IMR-90 (cell line): ENCODE results near the gene CDK5RAP2. TPM values are rescaled to one million over a fixed set of nuclear protein-coding genes. Genes with fewer than 3 reads are reported as not detected.

ENCODE experiments used
- ATAC-seq: fragments of 200-7000 bp; cut with Tn5 transposase; 2 replicates; pipeline ENCODE4 v1.9.1; 2020; ENCODE audit warnings: low read depth, mild to moderate bottlenecking, moderate library complexity
- BruUV-seq: library from RNA; stranded (reverse); fragments of 400-500 nt; replicated peaks from 2 replicates; lab custom pipeline; 2021; lab: Mats Ljungman, UMichigan
- CTCF ChIA-PET: fragments of 300-600 bp; formaldehyde crosslinking; extraction: SDS; loops from one replicate; lab custom pipeline; 2021; ENCODE audit warnings: antibody characterized with exemption; lab: Yijun Ruan, JAX
- POLR2A ChIA-PET: fragments of 300-600 bp; sonication (Branson Sonifier 250); formaldehyde crosslinking; loops from one replicate; lab custom pipeline; 2022; ENCODE audit warnings: antibody characterized with exemption; ENCODE audit not compliant: unreplicated experiment; lab: Charles Lee
- DNase-seq: peaks from one replicate; pipeline ENCODE4 v3.0.0; 2013
- H2AFZ ChIP-seq: replicated peaks from 2 replicates; pipeline ENCODE3; 2013; ENCODE audit warnings: low read length, mild to moderate bottlenecking; ENCODE audit not compliant: poor library complexity
- H2AK5ac ChIP-seq: 2 replicates; pipeline ENCODE4 v1.6.1; 2013; ENCODE audit warnings: low read depth, low read length, inconsistent platforms
- H2AK9ac ChIP-seq: replicated peaks from 2 replicates; pipeline ENCODE3; 2013; ENCODE audit warnings: mild to moderate bottlenecking, low read depth, low read length, moderate library complexity; ENCODE audit not compliant: poor library complexity
- H2BK120ac ChIP-seq: 2 replicates; pipeline ENCODE4 v1.6.1; 2013; ENCODE audit warnings: low read depth, low read length, inconsistent platforms
- H2BK15ac ChIP-seq: 3 replicates; pipeline ENCODE4 v1.6.1; 2013; ENCODE audit warnings: low read depth, low read length, inconsistent platforms
- H2BK20ac ChIP-seq: 2 replicates; pipeline ENCODE4 v1.6.1; 2013; ENCODE audit warnings: low read depth, mild to moderate bottlenecking, inconsistent platforms, low read length, moderate library complexity
- H2BK5ac ChIP-seq: 2 replicates; pipeline ENCODE4 v1.6.1; 2013; ENCODE audit warnings: mild to moderate bottlenecking, low read depth, low read length, inconsistent platforms; ENCODE audit not compliant: poor library complexity, severe bottlenecking
- H3K14ac ChIP-seq: replicated peaks from 2 replicates; pipeline ENCODE4 v1.6.1; 2013; ENCODE audit warnings: low read depth, low read length, inconsistent platforms
- H3K18ac ChIP-seq: 2 replicates; pipeline ENCODE4 v1.6.1; 2013; ENCODE audit warnings: low read depth, low read length, control low read depth
- H3K23ac ChIP-seq: 2 replicates; pipeline ENCODE4 v1.6.1; 2013; ENCODE audit warnings: low read depth, low read length, inconsistent platforms
- H3K27ac ChIP-seq: 2 replicates; pipeline ENCODE4 v1.5.1; 2013; ENCODE audit warnings: mild to moderate bottlenecking, control low read depth, low read length; ENCODE audit not compliant: insufficient read depth
- H3K27me3 ChIP-seq: 2 replicates; pipeline ENCODE4 v1.6.1; 2013; ENCODE audit warnings: low read length; ENCODE audit not compliant: control insufficient read depth, insufficient read depth
- H3K36me3 ChIP-seq: 2 replicates; pipeline ENCODE4 v1.6.1; 2013; ENCODE audit warnings: low read length, mixed read lengths; ENCODE audit not compliant: control insufficient read depth, insufficient read depth
- H3K4ac ChIP-seq: 2 replicates; pipeline ENCODE4 v1.6.1; 2013; ENCODE audit warnings: low read depth, low read length, inconsistent platforms
- H3K4me1 ChIP-seq: 2 replicates; pipeline ENCODE4 v1.6.1; 2013; ENCODE audit warnings: low read length, mixed read lengths; ENCODE audit not compliant: control insufficient read depth, insufficient read depth
- H3K4me2 ChIP-seq: 2 replicates; pipeline ENCODE4 v1.6.1; 2013; ENCODE audit warnings: low read depth, mild to moderate bottlenecking, control low read depth, low read length, moderate library complexity
- H3K4me3 ChIP-seq: 2 replicates; pipeline ENCODE4 v1.5.1; 2013; ENCODE audit warnings: low read depth, mild to moderate bottlenecking, control low read depth, low read length, moderate library complexity; ENCODE audit not compliant: insufficient read depth
- H3K56ac ChIP-seq: 2 replicates; pipeline ENCODE4 v1.6.1; 2013; ENCODE audit warnings: low read length, inconsistent platforms; ENCODE audit not compliant: insufficient read depth; ENCODE audit errors: extremely low read depth
- H3K79me1 ChIP-seq, 2 experiments: 2 replicates each; pipeline ENCODE4 v1.6.1; 2013; ENCODE audit warnings: low read length in 2 of 2, inconsistent platforms in 1 of 2, low read depth in 1 of 2
- H3K9ac ChIP-seq: 2 replicates; pipeline ENCODE4 v1.6.1; 2013; ENCODE audit warnings: low read depth, low read length, control low read depth
- H3K9me1 ChIP-seq: 2 replicates; pipeline ENCODE4 v1.6.1; 2013; ENCODE audit warnings: low read length, inconsistent platforms; ENCODE audit not compliant: insufficient read depth
- H3K9me3 ChIP-seq: 2 replicates; pipeline ENCODE4 v1.6.1; 2013; ENCODE audit warnings: low read length; ENCODE audit not compliant: control insufficient read depth, insufficient read depth
- H4K20me1 ChIP-seq: 2 replicates; pipeline ENCODE4 v1.6.1; 2013; ENCODE audit warnings: low read length, inconsistent platforms; ENCODE audit not compliant: insufficient read depth
- H4K5ac ChIP-seq: 2 replicates; pipeline ENCODE4 v1.6.1; 2013; ENCODE audit warnings: mild to moderate bottlenecking, low read depth, low read length, control low read depth
- H4K8ac ChIP-seq, 2 experiments: 2 replicates each; pipeline ENCODE4 v1.6.1; 2013; ENCODE audit warnings: low read depth in 2 of 2, low read length in 2 of 2, control low read depth in 1 of 2, inconsistent platforms in 1 of 2
- H4K91ac ChIP-seq: 2 replicates; pipeline ENCODE4 v1.6.1; 2013; ENCODE audit warnings: low read depth, low read length, inconsistent platforms; ENCODE audit not compliant: insufficient read depth
- BHLHE40 ChIP-seq: fragments of 150-350 bp; IDR thresholded peaks from 2 replicates; pipeline ENCODE4 v1.6.1; 2016; ENCODE audit warnings: mild to moderate bottlenecking, low read depth, low read length
- CEBPB ChIP-seq: IDR thresholded peaks from 2 replicates; pipeline ENCODE4 v1.6.1; 2012; ENCODE audit warnings: low read depth, low read length, improper control_type of control experiment
- CHD1 ChIP-seq: IDR thresholded peaks from 2 replicates; pipeline ENCODE4 v1.6.1; 2012; ENCODE audit warnings: low read depth, low read length, improper control_type of control experiment
- FOS ChIP-seq: fragments of 150-350 bp; IDR thresholded peaks from 2 replicates; pipeline ENCODE4 v1.6.1; 2016; ENCODE audit warnings: low read depth, low read length
- MAFK ChIP-seq: IDR thresholded peaks from 2 replicates; pipeline ENCODE4 v1.6.1; 2012; ENCODE audit warnings: low read depth, low read length, improper control_type of control experiment
- MAZ ChIP-seq: IDR thresholded peaks from 2 replicates; pipeline ENCODE4 v1.6.1; 2012; ENCODE audit warnings: low read depth, mild to moderate bottlenecking, low read length, improper control_type of control experiment, moderate library complexity, borderline replicate concordance
- MXI1 ChIP-seq: IDR thresholded peaks from 2 replicates; pipeline ENCODE4 v1.6.1; 2012; ENCODE audit warnings: low read depth, mild to moderate bottlenecking, low read length, moderate library complexity, borderline replicate concordance
- NFE2L2 ChIP-seq: fragments of 150-350 bp; IDR thresholded peaks from 2 replicates; pipeline ENCODE4 v1.6.1; 2016; ENCODE audit warnings: low read depth, mild to moderate bottlenecking, low read length
- POLR2A ChIP-seq: IDR thresholded peaks from 2 replicates; pipeline ENCODE4 v1.6.1; 2012; ENCODE audit warnings: mild to moderate bottlenecking, low read depth, low read length
- RAD21 ChIP-seq: IDR thresholded peaks from 2 replicates; pipeline ENCODE4 v1.6.1; 2012; ENCODE audit warnings: low read length, improper control_type of control experiment
- RCOR1 ChIP-seq: IDR thresholded peaks from 2 replicates; pipeline ENCODE4 v1.6.1; 2012; ENCODE audit warnings: mild to moderate bottlenecking, low read length, improper control_type of control experiment; ENCODE audit not compliant: insufficient replicate concordance
- RFX5 ChIP-seq: IDR thresholded peaks from 2 replicates; pipeline ENCODE4 v1.8.0; 2012; ENCODE audit warnings: low read depth, mild to moderate bottlenecking, low read length, moderate library complexity
- SMC3 ChIP-seq: fragments of 150-350 bp; IDR thresholded peaks from 2 replicates; pipeline ENCODE4 v1.6.1; 2016; ENCODE audit warnings: low read depth, mild to moderate bottlenecking, antibody characterized with exemption, low read length, moderate library complexity
- WGBS, 2 experiments: methylation state at CpG; one replicate each; pipeline versions ENCODE4 v1.1.5 to v1.1.7; 2013; ENCODE audit warnings: missing lambda C conversion rate in 2 of 2; ENCODE audit not compliant: insufficient read length in 1 of 2; ENCODE audit errors: extremely low coverage in 2 of 2; 5-methylcytosine and 5-hydroxymethylcytosine counted together
- dilution Hi-C: fragments of 300-500 bp; cut with HindIII; formaldehyde crosslinking; loops from one replicate; pipeline ENCODE4 v1.14.3; 2018; ENCODE audit warnings: low sequenced_read_pairs; ENCODE audit not compliant: unreplicated experiment
- in situ Hi-C: fragments of 300-500 bp; cut with MboI; formaldehyde crosslinking; loops from 3 replicates; pipeline ENCODE4 v1.14.3; 2019; ENCODE audit warnings: low sequenced_read_pairs, inconsistent platforms, mixed read lengths
- intact Hi-C: fragments of 100-400 bp; cut with micrococcal nuclease; formaldehyde crosslinking; loops from 2 replicates; pipeline ENCODE4 v1.10.0; 2022
- polyA plus RNA-seq, 3 experiments: library from polyadenylated mRNA; depleted of rRNA; stranded (reverse); fragments of >200 nt; gene quantifications; 2 replicates each; pipeline ENCODE4 v1.2.3, GENCODE V29; 2012; ENCODE audit warnings: low replicate concordance in 1 of 3
- total RNA-seq: library from RNA; depleted of rRNA; stranded (reverse); fragments of >200 nt; gene quantifications from 2 replicates; pipeline ENCODE4 v1.2.3, GENCODE V29; 2012
- TF ChIP-seq, protein P1 (sequence below): fragments of 150-350 bp; IDR thresholded peaks from 2 replicates; pipeline ENCODE4 v1.6.1; 2016; ENCODE audit warnings: low read depth, mild to moderate bottlenecking, low read length, moderate library complexity, borderline replicate concordance
- TF ChIP-seq, protein P2 (sequence below): fragments of 150-350 bp; IDR thresholded peaks from 2 replicates; pipeline ENCODE4 v1.6.1; 2017; ENCODE audit warnings: mild to moderate bottlenecking, antibody characterized with exemption, low read length, low read depth
- TF ChIP-seq, protein P3 (sequence below): conservative IDR thresholded peaks from 2 replicates; pipeline ENCODE4 v1.5.1; 2012; ENCODE audit warnings: mild to moderate bottlenecking, low read depth, low read length, improper control_type of control experiment

CDK5RAP2 gene
- total and polyA plus RNA-seq, 2 of the 4 experiments (the other 2 are of a cell fraction): 29.5 to 31.7 TPM

DNA sequence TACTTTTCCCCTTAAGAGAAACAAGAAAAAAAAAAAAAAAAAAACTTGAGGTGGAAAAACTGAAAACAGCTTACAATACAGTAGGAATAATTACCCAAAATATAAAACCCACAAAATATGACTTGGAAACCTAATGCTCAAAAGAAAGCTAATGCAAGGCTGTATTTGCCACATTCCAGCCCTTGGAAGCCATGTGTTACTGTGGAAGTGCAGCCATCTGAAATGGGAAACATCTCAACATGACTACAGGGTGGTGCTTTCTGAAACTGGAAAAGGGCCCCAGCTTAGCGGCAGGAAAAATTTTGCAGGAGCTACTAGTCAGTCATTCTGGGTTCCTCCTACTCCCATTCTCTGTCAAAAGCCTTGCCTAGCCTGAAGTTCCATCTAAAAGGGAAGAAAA lies 20.4 kb downstream of the CDK5RAP2 start:
- H3K4me2 ChIP-seq: no peak overlapping the region
- no peak overlapping the region for H2AK9ac ChIP-seq
- no peak overlapping the region for H2AFZ ChIP-seq
- no peak overlapping the region for H3K9ac ChIP-seq
- TF ChIP-seq MAZ: no peak
- no peak for TF ChIP-seq NFE2L2
- TF ChIP-seq, protein P1, sequence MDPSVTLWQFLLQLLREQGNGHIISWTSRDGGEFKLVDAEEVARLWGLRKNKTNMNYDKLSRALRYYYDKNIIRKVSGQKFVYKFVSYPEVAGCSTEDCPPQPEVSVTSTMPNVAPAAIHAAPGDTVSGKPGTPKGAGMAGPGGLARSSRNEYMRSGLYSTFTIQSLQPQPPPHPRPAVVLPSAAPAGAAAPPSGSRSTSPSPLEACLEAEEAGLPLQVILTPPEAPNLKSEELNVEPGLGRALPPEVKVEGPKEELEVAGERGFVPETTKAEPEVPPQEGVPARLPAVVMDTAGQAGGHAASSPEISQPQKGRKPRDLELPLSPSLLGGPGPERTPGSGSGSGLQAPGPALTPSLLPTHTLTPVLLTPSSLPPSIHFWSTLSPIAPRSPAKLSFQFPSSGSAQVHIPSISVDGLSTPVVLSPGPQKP: no peak
- no peak for TF ChIP-seq CHD1
- TF ChIP-seq RAD21: no peak
- TF ChIP-seq, protein P2, sequence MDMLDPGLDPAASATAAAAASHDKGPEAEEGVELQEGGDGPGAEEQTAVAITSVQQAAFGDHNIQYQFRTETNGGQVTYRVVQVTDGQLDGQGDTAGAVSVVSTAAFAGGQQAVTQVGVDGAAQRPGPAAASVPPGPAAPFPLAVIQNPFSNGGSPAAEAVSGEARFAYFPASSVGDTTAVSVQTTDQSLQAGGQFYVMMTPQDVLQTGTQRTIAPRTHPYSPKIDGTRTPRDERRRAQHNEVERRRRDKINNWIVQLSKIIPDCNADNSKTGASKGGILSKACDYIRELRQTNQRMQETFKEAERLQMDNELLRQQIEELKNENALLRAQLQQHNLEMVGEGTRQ: no peak
- no peak for TF ChIP-seq FOS
- TF ChIP-seq BHLHE40: no peak
- no peak for TF ChIP-seq MXI1
- TF ChIP-seq, protein P3, sequence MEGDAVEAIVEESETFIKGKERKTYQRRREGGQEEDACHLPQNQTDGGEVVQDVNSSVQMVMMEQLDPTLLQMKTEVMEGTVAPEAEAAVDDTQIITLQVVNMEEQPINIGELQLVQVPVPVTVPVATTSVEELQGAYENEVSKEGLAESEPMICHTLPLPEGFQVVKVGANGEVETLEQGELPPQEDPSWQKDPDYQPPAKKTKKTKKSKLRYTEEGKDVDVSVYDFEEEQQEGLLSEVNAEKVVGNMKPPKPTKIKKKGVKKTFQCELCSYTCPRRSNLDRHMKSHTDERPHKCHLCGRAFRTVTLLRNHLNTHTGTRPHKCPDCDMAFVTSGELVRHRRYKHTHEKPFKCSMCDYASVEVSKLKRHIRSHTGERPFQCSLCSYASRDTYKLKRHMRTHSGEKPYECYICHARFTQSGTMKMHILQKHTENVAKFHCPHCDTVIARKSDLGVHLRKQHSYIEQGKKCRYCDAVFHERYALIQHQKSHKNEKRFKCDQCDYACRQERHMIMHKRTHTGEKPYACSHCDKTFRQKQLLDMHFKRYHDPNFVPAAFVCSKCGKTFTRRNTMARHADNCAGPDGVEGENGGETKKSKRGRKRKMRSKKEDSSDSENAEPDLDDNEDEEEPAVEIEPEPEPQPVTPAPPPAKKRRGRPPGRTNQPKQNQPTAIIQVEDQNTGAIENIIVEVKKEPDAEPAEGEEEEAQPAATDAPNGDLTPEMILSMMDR: no peak
- TF ChIP-seq MAFK: no peak
- TF ChIP-seq RCOR1: no peak
- TF ChIP-seq RFX5: no peak
- TF ChIP-seq SMC3: no peak
- TF ChIP-seq POLR2A: no peak
- TF ChIP-seq CEBPB: no peak
- no peak overlapping the region for H4K91ac ChIP-seq
- dilution Hi-C loops (no loop called here), in situ Hi-C loops (no loop called here), intact Hi-C loops (no loop called here)
- H2BK120ac ChIP-seq: no peak overlapping the region
- BruUV-seq: no TSS peak
- H3K4ac ChIP-seq: no peak overlapping the region
- H2BK5ac ChIP-seq: no peak overlapping the region
- H2BK20ac ChIP-seq: no peak overlapping the region
- ATAC-seq (no peak), DNase-seq (no peak)
- no peaks in the 10 kb centered on the region for H3K4me1 ChIP-seq
- no CpG with 5 or more reads among the region's 1 CpG for WGBS, 2 experiments
- no peak overlapping the region for H4K8ac ChIP-seq
- H3K23ac ChIP-seq: no peak overlapping the region
- CTCF ChIA-PET: interaction anchor here (1.2 kb wide), 1 partner anchor 14 kb away, joined by 3 read pairs; no protein-coding TSS in a partner anchor
- H3K9me1 ChIP-seq: peaks cover 13% of the 10 kb centered on the region
- H3K4me3 ChIP-seq: no peak overlapping the region
- no peaks in the 10 kb centered on the region for H3K9me3 ChIP-seq
- no peaks in the 10 kb centered on the region for H3K27me3 ChIP-seq
- H4K20me1 ChIP-seq: 0 out of 2 replicates have a peak, but pooled peaks cover 3% of the 10 kb centered on the region
- H3K79me1 ChIP-seq: peaks cover 41 to 47% of the 10 kb centered on the region in 2 experiments
- H3K36me3 ChIP-seq: peaks cover 10% of the 10 kb centered on the region
- no peak overlapping the region for H3K14ac ChIP-seq
- H2BK15ac ChIP-seq: no peak overlapping the region
- no peak overlapping the region for H3K27ac ChIP-seq
- no peak overlapping the region for H4K5ac ChIP-seq
- H3K56ac ChIP-seq: no peak overlapping the region
- no peak overlapping the region for H2AK5ac ChIP-seq
- no peak overlapping the region for H3K18ac ChIP-seq
- POLR2A ChIA-PET: no interaction called here
